HL-60 (cell line): ENCODE results near the gene NPW.

Experiments
- DNase-seq, 2 experiments: peaks; one replicate each; pipeline ENCODE4 v3.0.0-alpha.2; 2010 to 2020; ENCODE audit warnings: low read depth in 1 of 2, low spot score in 1 of 2
- H3K27ac ChIP-seq: fragments of 250-450 bp; sonication (Bioruptor Pico); replicated peaks from 2 replicates; pipeline ENCODE4 v1.5.1; 2020; ENCODE audit warnings: mild to moderate bottlenecking, moderate library complexity
- H3K27me3 ChIP-seq: fragments of 250-450 bp; sonication (Bioruptor Pico); 2 replicates; pipeline ENCODE4 v1.5.1; 2021; ENCODE audit warnings: mild to moderate bottlenecking, moderate library complexity; ENCODE audit not compliant: insufficient read depth, poor library complexity, severe bottlenecking
- H3K4me3 ChIP-seq: replicated peaks from 2 replicates; pipeline ENCODE4 v1.5.1; 2011; ENCODE audit warnings: mild to moderate bottlenecking, control low read depth, low read length; ENCODE audit not compliant: insufficient read depth
- GABPA ChIP-seq: IDR thresholded peaks from 2 replicates; pipeline ENCODE4 v1.6.1; 2012; ENCODE audit warnings: low read depth
- POLR2AphosphoS5 ChIP-seq: IDR thresholded peaks from 2 replicates; pipeline ENCODE4 v1.6.1; 2012; ENCODE audit warnings: low read depth
- REST ChIP-seq: IDR thresholded peaks from 2 replicates; pipeline ENCODE4 v1.6.1; 2012; ENCODE audit warnings: low read depth; ENCODE audit not compliant: insufficient replicate concordance
- SPI1 ChIP-seq: IDR thresholded peaks from 2 replicates; pipeline ENCODE4 v1.6.1; 2012; ENCODE audit warnings: low read depth, mild to moderate bottlenecking, borderline replicate concordance
- TF ChIP-seq, protein P1 (sequence below): IDR thresholded peaks from one replicate; pipeline ENCODE4 v1.5.1; 2011; ENCODE audit warnings: low read length, control low read depth, inconsistent platforms; ENCODE audit not compliant: insufficient read depth

The NPW gene

GRCh38 chr16:1982013-1982433, 37.6 kb upstream of the NPW start:
- Histone ChIP-seq H3K27ac (no peak overlapping the region), H3K27me3 (peaks cover 29% of the 10 kb centered on the region), H3K4me3 (no peak overlapping the region)
- TF ChIP-seq, protein P1, sequence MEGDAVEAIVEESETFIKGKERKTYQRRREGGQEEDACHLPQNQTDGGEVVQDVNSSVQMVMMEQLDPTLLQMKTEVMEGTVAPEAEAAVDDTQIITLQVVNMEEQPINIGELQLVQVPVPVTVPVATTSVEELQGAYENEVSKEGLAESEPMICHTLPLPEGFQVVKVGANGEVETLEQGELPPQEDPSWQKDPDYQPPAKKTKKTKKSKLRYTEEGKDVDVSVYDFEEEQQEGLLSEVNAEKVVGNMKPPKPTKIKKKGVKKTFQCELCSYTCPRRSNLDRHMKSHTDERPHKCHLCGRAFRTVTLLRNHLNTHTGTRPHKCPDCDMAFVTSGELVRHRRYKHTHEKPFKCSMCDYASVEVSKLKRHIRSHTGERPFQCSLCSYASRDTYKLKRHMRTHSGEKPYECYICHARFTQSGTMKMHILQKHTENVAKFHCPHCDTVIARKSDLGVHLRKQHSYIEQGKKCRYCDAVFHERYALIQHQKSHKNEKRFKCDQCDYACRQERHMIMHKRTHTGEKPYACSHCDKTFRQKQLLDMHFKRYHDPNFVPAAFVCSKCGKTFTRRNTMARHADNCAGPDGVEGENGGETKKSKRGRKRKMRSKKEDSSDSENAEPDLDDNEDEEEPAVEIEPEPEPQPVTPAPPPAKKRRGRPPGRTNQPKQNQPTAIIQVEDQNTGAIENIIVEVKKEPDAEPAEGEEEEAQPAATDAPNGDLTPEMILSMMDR, result no peak
- TF ChIP-seq GABPA (no peak), SPI1 (no peak), REST (no peak), POLR2AphosphoS5 (no peak)
- DNase-seq, result no peak

GRCh38 chr16:1982991-1983543, 36.5 kb upstream of the NPW start:
- no peak overlapping the region for H3K4me3 ChIP-seq
- no peak for DNase-seq
- TF ChIP-seq, protein P1, result no peak
- TF ChIP-seq GABPA (no peak), SPI1 (no peak), REST (no peak), POLR2AphosphoS5 (no peak)
- peaks cover 29% of the 10 kb centered on the region for H3K27me3 ChIP-seq
- no peak overlapping the region for H3K27ac ChIP-seq

GRCh38 chr16:1983544-1984346, 35.8 kb upstream of the NPW start, which contains the start of gene GFER:
Gene GFER (plus strand): TSS chr16:1984193. CDS start chr16:1984219, 26 bp downstream.
- peaks cover 30% of the 10 kb centered on the region for H3K27me3 ChIP-seq
- peak in 1 of 2 experiments; percentile 77 for DNase-seq
- peak within 1 kb of the TSS; percentile 40 for H3K27ac ChIP-seq
- peak; percentile 12; the same call in 1 of the 2 replicates for TF ChIP-seq POLR2AphosphoS5
- TF ChIP-seq, protein P1, result peak; percentile 48
- peak; percentile 25 for TF ChIP-seq REST
- no peak for TF ChIP-seq GABPA
- H3K4me3 ChIP-seq, result peak within 1 kb of the TSS; percentile 88
